Heart left ventricle (tissue), 13 donors: ENCODE measurements around the gene ARVCF.

Experiments used
- POLR2A ChIP-seq, 2 donors: fragments of 450-650 bp; IDR thresholded peaks; one replicate each; pipeline ENCODE4 v1.6.1; 2017; ENCODE audit warnings: antibody characterized with exemption in 2 of 2, mild to moderate bottlenecking in 2 of 2, moderate library complexity in 2 of 2
- TF ChIP-seq, protein P1 (sequence below), 12 donors: fragments of 200-600 bp; sonication (generic) in 4 of 12; IDR thresholded peaks; one replicate each; pipeline versions ENCODE4 v1.5.0 to v1.8.0; 2018 to 2022; ENCODE audit warnings: antibody characterized with exemption in 12 of 12, mild to moderate bottlenecking in 5 of 12
- donor health status: ischemic (EF 13 %, LVEDD 7.1; RV severe dilation, severe dysfunction).
- donor health status: DM: no; HTN: yes; CAD: no.
- donor health status: DM: no; HTN: no; CAD: no.
- donor health status: ischemic (EF 25% LVEDD 6.9; RV normal size, moderate dysfunction).
- donor health status: ischemic (EF 25% LVEDD 5.7; RV mildly dilated, moderate dysfunction).
- donor health status: ischemic (EF 35%, LVEDD 5.7; RV mildly dilated, moderate dysfunction).
- donor health status: nonischemic (EF 11% LVEDD 7.7; RV severe dilation, severe dysfunction).
- donor health status: DM: yes; HTN: yes; CAD: no.
- donor health status: PGD.
- donor health status: ischemic (EF 29% LVEDD 5.4; RV normal size, mild dysfunction).
- donor health status: nonischemic (EF 23%, LVEDD 6.1; RV moderate dilation, normal function).

DNA sequence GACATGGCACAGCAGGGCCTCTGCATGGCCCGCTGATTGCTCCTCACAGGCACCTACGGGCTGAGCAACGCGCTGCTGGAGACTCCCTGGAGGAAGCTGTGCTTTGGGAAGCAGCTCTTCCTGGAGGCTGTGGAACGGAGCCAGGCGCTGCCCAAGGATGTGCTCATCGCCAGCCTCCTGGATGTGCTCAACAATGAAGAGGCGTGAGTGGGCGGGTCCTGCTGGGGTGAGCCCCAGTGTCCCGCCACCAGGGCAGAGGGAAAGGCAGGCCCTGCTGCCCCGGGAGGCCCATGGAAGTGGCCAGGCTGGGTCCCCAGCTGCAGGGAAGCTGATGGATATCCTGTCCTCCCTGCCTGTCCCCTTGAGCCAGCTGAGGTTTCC is 44.8 kb upstream of the ARVCF start:
- TF ChIP-seq, protein P1, sequence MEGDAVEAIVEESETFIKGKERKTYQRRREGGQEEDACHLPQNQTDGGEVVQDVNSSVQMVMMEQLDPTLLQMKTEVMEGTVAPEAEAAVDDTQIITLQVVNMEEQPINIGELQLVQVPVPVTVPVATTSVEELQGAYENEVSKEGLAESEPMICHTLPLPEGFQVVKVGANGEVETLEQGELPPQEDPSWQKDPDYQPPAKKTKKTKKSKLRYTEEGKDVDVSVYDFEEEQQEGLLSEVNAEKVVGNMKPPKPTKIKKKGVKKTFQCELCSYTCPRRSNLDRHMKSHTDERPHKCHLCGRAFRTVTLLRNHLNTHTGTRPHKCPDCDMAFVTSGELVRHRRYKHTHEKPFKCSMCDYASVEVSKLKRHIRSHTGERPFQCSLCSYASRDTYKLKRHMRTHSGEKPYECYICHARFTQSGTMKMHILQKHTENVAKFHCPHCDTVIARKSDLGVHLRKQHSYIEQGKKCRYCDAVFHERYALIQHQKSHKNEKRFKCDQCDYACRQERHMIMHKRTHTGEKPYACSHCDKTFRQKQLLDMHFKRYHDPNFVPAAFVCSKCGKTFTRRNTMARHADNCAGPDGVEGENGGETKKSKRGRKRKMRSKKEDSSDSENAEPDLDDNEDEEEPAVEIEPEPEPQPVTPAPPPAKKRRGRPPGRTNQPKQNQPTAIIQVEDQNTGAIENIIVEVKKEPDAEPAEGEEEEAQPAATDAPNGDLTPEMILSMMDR (IDR thresholded peaks at IDR 0.05) = no peak
- TF ChIP-seq POLR2A (IDR thresholded peaks at IDR 0.05) = no peak
